GM19463 (cell line): ENCODE results near the gene RGPD5.
"Not testable (repeated sequence)": the region's sequence is repeated elsewhere in the genome, so short reads cannot be mapped to it uniquely, and the experiment has no call there.

Experiments used
- ATAC-seq: cut with Tn5 transposase; IDR thresholded peaks from one replicate; pipeline ENCODE4 v1.9.1; 2021; ENCODE audit warnings: mild to moderate bottlenecking, moderate library complexity; ENCODE audit not compliant: unreplicated experiment

Gene RGPD5

GRCh38 chr2:109891024-109891423, 96.9 kb downstream of the RGPD5 start:
- ATAC-seq, result not testable (repeated sequence)

- not testable (repeated sequence) for ATAC-seq
These were observed 99.6 kb downstream of the RGPD5 start for GRCh38 chr2:109893736-109894135.

DNA sequence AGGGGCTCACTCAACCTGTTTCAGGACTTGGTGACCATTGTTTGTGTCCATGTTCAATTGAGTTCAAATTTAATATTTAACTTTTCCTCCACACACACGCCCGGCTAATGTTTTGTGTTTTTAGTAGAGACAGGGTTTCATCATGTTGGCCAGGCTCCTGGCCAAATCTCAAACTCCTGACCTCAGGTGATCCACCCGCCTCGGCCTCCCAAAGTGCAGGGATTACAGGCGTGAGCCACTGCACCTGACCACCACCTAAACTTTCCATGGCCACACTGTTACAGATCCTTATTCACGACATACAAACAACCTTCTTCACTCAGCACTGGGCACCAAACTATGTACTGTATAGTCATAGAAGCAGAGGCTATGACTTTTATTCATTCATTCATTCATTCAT, 100.0 kb downstream of the RGPD5 start:
- ATAC-seq, result not testable (repeated sequence)

- not testable (repeated sequence) for ATAC-seq
These were observed 101.2 kb downstream of the RGPD5 start for GRCh38 chr2:109895090-109895869.

DNA sequence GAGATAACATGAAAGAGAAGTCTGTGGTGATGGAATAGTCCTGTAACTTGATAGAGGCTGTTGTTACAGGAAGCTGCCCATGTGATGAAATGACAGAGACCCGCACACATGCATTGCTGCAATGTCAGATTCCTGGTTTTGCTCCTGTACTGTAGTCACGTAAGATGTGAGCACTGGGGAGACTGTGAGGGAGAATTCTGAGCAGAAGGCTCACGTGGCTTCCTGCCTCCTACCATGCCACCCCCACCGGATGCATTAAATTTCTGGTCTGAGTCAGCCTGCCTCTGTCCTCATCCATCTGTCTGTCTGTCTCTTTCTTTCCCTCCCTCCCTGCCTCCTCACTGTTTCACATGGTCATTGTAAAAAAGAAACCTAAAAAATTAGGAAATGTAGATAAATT, 102.1 kb downstream of the RGPD5 start:
- ATAC-seq, result peak; percentile 99

DNA sequence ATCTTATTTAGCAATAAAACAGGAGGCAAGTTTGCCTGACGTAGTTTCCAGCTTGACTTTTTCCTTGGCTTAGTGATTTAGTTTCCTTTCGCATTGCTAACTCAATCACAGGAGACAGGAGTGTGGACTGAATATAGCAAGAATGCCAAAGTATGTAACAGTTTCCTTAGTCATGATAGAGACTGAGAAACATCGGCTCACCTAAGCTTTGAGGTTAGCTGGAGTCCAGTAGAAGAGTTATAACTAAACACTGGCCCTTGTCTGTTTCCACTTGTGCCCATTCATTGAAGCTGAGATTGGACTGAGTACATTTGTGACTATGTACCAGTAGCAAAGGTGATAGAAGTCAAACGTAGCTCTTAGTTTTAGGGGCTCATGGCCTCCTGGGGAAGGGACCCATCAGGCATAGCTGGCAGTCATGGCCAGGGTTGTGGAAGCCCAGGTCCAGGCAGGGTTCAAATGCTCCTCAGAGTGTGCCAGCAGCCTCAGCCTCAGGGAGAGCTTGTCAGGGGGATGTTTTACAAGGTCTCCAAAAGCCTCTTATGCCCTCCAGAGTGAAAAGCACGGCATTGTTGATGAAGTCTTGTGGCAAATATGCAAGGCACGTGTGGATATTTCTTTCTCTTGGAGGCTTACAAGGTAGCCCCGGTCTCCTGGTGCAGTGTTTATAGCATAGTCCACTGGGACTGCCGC, 103.8 kb downstream of the RGPD5 start:
- not testable (repeated sequence) for ATAC-seq

- not testable (repeated sequence) for ATAC-seq
These were observed 104.6 kb downstream of the RGPD5 start, which contains the start of gene LIMS3 for GRCh38 chr2:109898462-109899336. Gene LIMS3, plus strand, starts transcription at chr2:109898688. Its CDS starts 41 bp downstream, at chr2:109898729.

DNA sequence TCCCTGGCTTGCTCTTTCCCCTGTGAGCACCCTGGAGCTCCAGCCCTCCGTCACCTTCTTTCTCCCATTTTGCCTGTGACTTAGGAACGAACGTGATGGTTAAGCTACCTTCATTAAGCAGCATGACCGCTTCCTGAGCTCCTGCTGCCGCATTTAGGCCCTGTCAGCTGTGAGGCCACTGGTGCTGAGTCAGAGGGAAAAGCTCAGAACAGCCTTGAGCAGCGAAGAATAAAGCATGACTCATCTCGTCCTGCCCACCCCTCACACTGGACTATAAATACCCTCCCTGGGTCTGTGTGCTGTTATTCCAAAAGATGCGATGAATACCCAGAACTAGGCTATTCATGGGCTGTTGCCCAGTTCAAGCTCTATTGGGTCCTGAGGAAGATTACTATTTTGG, 111.7 kb downstream of the RGPD5 start:
- ATAC-seq, result peak; percentile 97
